Measurements from ENCODE around the gene MYH13. TPM values are rescaled to one million over a fixed set of nuclear protein-coding genes. Genes with fewer than 3 reads are reported as not detected.

The MYH13 gene
- total and polyA plus RNA-seq, 2 donors (not counting 3 experiments of a cell fraction or from before 2014, with no cell fraction given), result not detected

GRCh38 chr17:10323812-10324610 is 48.8 kb downstream of the MYH13 start:
- no peaks in the 10 kb centered on the region for H3K9me3 ChIP-seq (replicated peaks; ENCODE audit: control insufficient read depth, insufficient read depth, low read length)
- H3K4me3 ChIP-seq (replicated peaks in 1 of 3; ENCODE audit: insufficient read depth in 1 of 3, low read depth in 1 of 3, low read length in 3 of 3), result no peak overlapping the region
- POLR2A ChIA-PET, result no interaction called here
- H3K36me3 ChIP-seq (ENCODE audit: control insufficient read depth in 2 of 2, extremely low read depth in 1 of 2, insufficient read depth in 2 of 2, low read length in 2 of 2), result no peaks in the 10 kb centered on the region
- DNase-seq (ENCODE audit: low read depth, low spot score) (no peak), FAIRE-seq (no peak)
- H3K27me3 ChIP-seq (ENCODE audit: control insufficient read depth in 2 of 2, insufficient read depth in 2 of 2, low read length in 2 of 2), result no peaks in the 10 kb centered on the region
- H3K9ac ChIP-seq (replicated peaks; ENCODE audit: extremely low read depth, insufficient read depth, low read length), result no peak overlapping the region
- no peaks in the 10 kb centered on the region for H3K79me2 ChIP-seq (ENCODE audit: control insufficient read depth, insufficient read depth, low read length)
- H4K20me1 ChIP-seq (replicated peaks; ENCODE audit: control insufficient read depth, extremely low read depth, insufficient read depth, low read length), result no peaks in the 10 kb centered on the region
- H2AFZ ChIP-seq (ENCODE audit: low read depth, low read length), result no peak overlapping the region
- no peak overlapping the region for H3K27ac ChIP-seq (ENCODE audit: insufficient read depth, low read depth, low read length)
- no peaks in the 10 kb centered on the region for H3K4me1 ChIP-seq (ENCODE audit: control insufficient read depth, extremely low read depth, insufficient read depth, low read length)
- intact Hi-C loops (cut with micrococcal nuclease), result loop anchor here (10.0 kb wide), 1 partner anchor 399 kb away; no protein-coding TSS in a partner anchor
- BruUV-seq (replicated peaks), result no TSS peak
- CTCF ChIA-PET, result interaction anchor here (0.6 to 3.2 kb wide), 3 partner anchors 85 to 293 kb away, joined by 3 to 19 read pairs (median 13); no protein-coding TSS in a partner anchor
- TF ChIP-seq POLR2A (IDR thresholded peaks at IDR 0.05; ENCODE audit: low read depth, low read length), result no peak
- TF ChIP-seq FOS (IDR thresholded peaks at IDR 0.05; ENCODE audit: borderline replicate concordance, insufficient read depth, low read length), result no peak
- no peak for TF ChIP-seq JUN (IDR thresholded peaks at IDR 0.05; ENCODE audit: borderline replicate concordance, insufficient read depth, insufficient read length, low read depth)
- TF ChIP-seq MYC (IDR thresholded peaks at IDR 0.05; ENCODE audit: low read depth, low read length), result no peak
- dilution Hi-C loops (cut with MboI; ENCODE audit: extremely low pct_ligation_motif_present, low sequenced_read_pairs), result no loop called here
- H3K4me2 ChIP-seq (ENCODE audit: insufficient read depth, low read length), result no peak overlapping the region
- no peaks in the 10 kb centered on the region for H3K9me1 ChIP-seq (replicated peaks; ENCODE audit: control insufficient read depth, extremely low read depth, insufficient read depth, low read length)

- dilution Hi-C loops (cut with MboI; ENCODE audit: extremely low pct_ligation_motif_present, low sequenced_read_pairs), result no loop called here
- CTCF ChIA-PET, result no interaction called here
These were observed 54.3 kb downstream of the MYH13 start for GRCh38 chr17:10318535-10318934.

More at GRCh38 chr17:10318535-10318934, 54.3 kb downstream of the MYH13 start:
- Histone ChIP-seq H3K79me2 (ENCODE audit: control insufficient read depth, insufficient read depth, low read length) (no peaks in the 10 kb centered on the region), H3K9me3 (replicated peaks; ENCODE audit: control insufficient read depth, insufficient read depth, low read length) (peaks cover 2% of the 10 kb centered on the region), H3K4me1 (ENCODE audit: control insufficient read depth, extremely low read depth, insufficient read depth, low read length) (no peaks in the 10 kb centered on the region), H3K9ac (replicated peaks; ENCODE audit: extremely low read depth, insufficient read depth, low read length) (no peak overlapping the region), H3K27me3 (ENCODE audit: control insufficient read depth in 2 of 2, insufficient read depth in 2 of 2, low read length in 2 of 2) (no peaks in the 10 kb centered on the region), H3K9me1 (replicated peaks; ENCODE audit: control insufficient read depth, extremely low read depth, insufficient read depth, low read length) (no peaks in the 10 kb centered on the region), H3K4me2 (ENCODE audit: insufficient read depth, low read length) (no peak overlapping the region), H2AFZ (ENCODE audit: low read depth, low read length) (no peak overlapping the region), H3K27ac (ENCODE audit: insufficient read depth, low read depth, low read length) (no peak overlapping the region), H3K4me3 (replicated peaks in 1 of 3; ENCODE audit: insufficient read depth in 1 of 3, low read depth in 1 of 3, low read length in 3 of 3) (no peak overlapping the region), H3K36me3 (ENCODE audit: control insufficient read depth in 2 of 2, extremely low read depth in 1 of 2, insufficient read depth in 2 of 2, low read length in 2 of 2) (no peaks in the 10 kb centered on the region), H4K20me1 (replicated peaks; ENCODE audit: control insufficient read depth, extremely low read depth, insufficient read depth, low read length) (no peaks in the 10 kb centered on the region)
- FAIRE-seq (no peak), DNase-seq (ENCODE audit: low read depth, low spot score) (no peak)
- intact Hi-C loops (cut with micrococcal nuclease), result no loop called here
- no TSS peak for BruUV-seq (replicated peaks)
- TF ChIP-seq FOS (IDR thresholded peaks at IDR 0.05; ENCODE audit: borderline replicate concordance, insufficient read depth, low read length) (no peak), CTCF (IDR thresholded peaks at IDR 0.05; ENCODE audit: extremely low read depth in 1 of 2, insufficient read depth in 1 of 2, low read depth in 1 of 2, low read length in 2 of 2) (no peak), MAX (IDR thresholded peaks at IDR 0.05; ENCODE audit: insufficient read depth, insufficient read length) (no peak), MYC (IDR thresholded peaks at IDR 0.05; ENCODE audit: low read depth, low read length) (no peak), POLR2A (IDR thresholded peaks at IDR 0.05; ENCODE audit: low read depth, low read length) (no peak), GATA2 (IDR thresholded peaks at IDR 0.05; ENCODE audit: insufficient read depth, insufficient read length, low read depth, low read length) (no peak), EZH2 (IDR thresholded peaks at IDR 0.05; ENCODE audit: borderline replicate concordance, low read depth, low read length, severe bottlenecking) (no peak), POLR2AphosphoS5 (IDR thresholded peaks at IDR 0.05; ENCODE audit: insufficient read depth, low read depth, low read length) (no peak), JUN (IDR thresholded peaks at IDR 0.05; ENCODE audit: borderline replicate concordance, insufficient read depth, insufficient read length, low read depth) (no peak)
- POLR2A ChIA-PET, result no interaction called here
